Activated gamma-delta T cell (primary cell): Measurements from ENCODE around the gene SLC7A1.

Experiments
- DNase-seq: peaks from one replicate; lab custom pipeline; 2025; lab: John Stamatoyannopoulos, UW

The SLC7A1 gene

DNA sequence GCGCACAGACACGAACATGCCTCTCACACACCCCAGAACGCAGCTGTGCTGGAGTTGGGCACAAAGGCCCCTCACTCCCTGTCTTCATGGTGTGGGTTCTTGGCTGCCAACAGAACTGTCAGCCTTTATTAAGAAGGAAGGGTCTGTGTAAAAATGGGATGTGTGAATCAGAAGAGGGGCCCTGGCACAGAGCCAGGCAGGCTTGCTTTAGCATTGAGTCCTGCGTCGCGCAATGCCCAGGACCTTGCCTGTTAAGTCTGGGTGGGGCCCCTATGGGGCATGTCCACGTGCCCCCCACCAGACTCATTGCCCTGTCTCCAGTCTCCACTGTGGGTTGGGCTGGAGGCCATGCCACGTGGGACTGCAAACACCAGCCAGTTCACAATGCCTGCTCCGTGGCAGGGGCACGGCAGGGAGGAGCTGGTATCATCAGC, 84.8 kb downstream of the SLC7A1 start:
- DNase-seq: no peak

DNA sequence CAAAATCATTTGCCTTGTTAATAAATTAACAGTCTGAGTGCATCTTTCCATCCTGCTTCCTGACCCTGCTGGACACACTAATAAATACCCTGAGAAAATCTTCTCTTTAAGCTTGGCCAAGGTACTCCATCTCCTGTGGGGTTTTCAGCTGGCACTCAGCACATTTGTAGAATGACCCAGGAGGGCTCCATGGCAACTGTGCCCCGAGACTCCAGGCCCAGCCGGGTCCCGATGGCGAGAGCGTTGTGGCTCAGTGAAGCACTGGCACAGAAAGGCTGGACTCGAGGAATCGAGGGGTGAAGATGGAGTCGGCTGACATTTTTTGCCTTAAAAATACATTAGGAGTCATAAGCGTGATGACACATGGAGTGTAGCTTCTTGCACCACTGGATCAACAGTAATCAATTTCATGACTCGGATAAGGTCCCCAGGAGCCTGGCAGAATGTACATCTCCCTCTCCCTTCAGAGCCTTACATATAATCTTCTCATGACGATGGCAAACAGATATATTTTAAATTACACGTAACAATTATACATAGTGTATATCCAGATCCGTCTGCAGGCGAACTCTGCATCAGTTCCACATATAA, 85.4 kb downstream of the SLC7A1 start:
- DNase-seq: no peak

DNA sequence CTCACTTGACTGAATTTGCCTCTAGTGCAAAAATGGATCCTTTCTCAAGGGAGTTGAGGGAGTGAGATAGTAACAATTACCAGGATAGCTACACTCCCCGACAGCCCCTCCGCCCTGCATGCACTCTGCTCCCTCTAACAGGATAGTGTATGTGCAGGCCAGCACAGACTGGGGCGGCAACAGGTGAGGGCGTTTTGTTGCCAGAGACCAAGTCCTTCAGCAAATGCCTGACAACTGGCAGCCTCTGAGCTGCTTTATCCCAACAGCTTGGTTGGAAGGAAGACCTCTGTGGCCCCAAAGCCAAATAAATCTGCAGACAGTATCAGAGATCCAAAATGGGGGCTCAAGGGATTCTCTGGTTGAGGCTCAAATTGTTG, 86.6 kb downstream of the SLC7A1 start:
- DNase-seq: no peak

DNA sequence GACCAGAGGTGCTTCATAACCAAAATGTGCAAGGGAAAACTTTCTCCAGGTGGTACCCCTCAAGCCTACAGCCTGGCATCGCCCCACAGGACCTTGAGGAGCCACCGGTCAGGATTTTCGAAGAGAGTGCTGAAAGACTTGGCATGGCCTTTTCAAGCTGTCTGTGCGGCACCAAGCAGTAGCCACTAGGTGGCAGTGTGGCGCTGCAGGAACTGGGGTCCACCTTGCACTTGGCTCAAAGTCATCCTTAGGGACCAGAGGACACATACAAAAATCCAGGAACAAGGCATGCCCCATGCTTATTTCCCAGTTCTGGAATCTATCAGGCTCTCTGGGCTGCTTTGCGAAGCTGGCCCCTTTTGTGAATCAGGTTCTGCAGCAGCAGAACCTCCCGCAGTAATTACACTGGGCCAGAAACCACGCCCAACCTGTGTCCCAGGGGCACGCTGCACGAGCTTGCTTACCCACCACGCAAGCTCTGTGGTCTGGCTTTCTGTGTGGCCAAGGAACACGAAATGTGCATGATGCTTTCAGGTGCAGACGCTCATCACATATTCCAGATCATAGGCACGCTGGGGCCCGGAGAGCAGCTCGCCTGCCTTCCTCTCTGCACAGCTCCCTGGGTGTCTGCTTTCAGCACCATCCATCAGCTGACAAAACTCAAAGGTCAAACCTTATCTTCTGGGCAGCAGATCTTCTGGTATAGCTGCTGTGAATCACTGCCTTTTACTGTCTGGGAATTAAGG, 87.2 kb downstream of the SLC7A1 start:
- DNase-seq: no peak

DNA sequence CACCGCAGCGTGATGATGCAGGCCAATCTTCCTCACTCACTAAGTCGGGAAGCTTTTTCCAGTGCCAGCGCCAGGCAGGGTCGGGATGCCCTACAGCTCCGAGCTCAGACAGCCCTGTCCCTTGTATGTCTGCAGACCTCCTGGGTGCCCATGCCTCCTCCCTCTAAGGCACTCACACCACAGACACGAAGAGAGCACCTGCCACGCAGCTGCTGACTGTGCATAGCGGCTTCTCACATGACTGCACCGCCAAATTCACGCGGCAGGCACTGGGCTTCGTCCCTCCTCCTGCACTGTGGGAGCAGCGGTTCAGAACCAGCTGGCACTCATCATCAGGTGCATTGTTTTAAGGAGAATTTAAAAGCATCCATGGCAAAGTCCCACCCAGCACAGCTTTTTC, 88.1 kb downstream of the SLC7A1 start:
- DNase-seq: no peak

DNA sequence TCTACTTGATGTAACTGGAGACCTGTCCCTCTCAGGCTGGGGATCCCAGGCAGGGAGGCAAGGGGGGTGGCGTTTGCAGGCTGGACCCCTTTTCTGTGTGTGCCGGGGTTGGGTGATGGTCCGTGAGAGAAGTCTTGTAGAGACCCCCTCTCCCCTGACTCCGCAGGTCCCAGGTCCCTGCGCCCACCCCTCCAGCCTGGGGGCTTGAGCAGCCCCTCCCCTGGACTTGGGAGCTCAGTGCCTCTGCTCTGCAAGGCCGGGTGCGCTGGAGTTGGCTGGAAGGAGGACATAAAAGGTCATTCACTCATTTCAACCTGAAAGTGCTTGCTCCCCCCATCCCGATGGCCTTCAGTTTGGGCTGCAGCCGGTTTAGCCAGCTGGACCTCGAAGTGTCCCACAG, 89.5 kb downstream of the SLC7A1 start:
- no peak for DNase-seq

DNA sequence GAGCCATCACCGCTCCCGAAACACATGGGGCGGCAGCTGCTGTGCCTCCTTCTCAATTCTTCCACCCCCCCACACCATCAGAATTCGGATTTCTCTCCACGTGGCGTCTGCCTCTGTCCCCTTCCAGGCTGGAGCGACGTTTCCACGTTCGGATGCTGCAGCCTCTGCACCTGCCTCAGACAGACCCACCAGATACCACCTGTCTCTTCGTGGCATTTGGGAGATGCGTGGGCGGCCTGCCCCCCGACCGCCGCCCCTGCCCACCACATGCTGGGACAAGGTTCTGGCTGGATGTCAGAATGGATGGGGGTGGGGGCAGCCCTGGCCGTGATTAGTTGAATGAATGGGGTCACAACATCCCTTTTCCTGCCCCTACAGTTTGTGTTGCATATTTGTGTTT, 90.0 kb downstream of the SLC7A1 start:
- no peak for DNase-seq

DNA sequence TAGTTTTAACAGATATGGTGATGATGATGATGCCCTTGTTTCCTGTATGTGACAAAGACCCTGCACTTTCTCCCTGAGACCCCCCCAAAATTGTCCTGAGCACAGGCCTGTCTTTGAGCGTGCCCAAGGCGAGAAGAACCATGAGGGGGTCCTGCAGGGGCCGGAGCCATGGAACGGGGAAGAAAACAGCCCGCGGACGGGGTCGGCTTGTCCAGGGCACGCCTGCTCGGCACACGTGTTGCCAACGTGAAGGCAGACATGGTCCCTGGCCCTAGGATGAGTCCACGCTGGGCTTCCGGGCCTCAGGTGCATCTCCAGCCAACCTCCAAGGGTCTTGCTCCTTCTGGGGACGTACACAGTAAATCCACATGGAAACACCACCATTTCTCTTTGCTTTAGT, 90.8 kb downstream of the SLC7A1 start:
- no peak for DNase-seq

DNA sequence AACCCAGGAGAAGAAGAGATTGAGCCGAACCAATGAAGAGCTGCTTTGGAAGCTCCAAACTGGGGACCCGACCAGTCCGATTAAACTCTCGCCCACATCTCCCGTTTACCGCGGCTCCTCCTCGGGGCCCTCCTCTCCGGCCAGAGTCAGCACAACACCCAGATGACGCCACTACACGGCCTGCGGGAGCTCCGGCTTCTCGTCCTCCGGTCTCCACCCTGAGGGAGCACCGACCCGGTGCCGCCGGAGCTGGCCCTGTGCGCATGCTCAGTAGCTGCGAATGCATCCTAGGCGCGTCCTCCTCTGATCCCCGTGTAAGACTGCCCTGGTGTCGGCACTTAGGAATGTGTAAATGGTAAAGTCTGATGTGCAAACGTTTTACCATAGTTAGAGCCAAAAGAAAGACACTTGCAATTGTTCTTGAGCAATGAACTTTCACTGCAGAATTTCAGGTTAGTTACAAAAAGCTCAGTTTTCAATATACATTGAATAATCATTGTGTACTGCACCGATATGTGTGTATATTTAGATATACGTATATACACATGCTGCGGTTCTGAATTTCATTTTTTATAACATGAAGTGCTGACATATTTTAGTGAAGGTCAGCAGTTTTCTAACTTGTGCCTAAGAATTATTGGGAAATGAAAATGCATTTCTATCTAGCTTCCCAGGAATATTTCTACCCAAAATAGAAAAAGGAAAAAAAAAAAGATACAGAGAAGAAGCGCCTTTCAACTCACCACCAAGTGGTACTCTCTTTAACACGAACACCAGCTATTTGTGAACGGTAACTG, 92.2 kb downstream of the SLC7A1 start:
- DNase-seq: no peak

DNA sequence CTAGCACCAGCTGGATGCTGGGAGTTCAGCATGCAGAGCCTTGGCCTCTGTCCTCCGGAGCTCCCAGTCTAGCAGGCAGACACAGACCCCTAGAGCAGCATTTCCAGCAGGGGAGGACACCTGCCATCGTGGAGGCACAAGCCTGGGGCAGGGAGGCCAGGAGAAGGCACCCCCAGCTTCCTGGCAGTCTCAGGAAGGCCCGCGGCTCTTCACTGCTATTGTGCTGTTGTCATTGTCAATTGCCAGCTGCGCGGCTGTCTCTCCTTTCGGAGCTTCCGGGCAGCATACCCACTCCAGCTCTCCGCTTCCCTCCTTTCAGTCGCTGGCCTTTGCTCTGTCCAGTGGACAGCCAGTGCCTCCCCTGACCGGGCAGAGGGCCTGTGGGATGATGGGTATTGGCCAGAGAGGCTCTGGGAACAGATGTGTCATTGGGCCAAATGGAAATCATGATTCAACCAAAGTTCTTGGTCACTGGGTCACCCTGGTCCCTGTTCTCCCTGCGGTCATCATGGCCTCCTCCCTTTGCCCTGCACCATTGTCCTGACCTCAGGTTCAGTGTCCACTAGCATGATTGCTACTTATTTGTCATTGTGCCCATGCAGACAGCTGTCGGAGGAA, 93.0 kb downstream of the SLC7A1 start:
- no peak for DNase-seq

DNA sequence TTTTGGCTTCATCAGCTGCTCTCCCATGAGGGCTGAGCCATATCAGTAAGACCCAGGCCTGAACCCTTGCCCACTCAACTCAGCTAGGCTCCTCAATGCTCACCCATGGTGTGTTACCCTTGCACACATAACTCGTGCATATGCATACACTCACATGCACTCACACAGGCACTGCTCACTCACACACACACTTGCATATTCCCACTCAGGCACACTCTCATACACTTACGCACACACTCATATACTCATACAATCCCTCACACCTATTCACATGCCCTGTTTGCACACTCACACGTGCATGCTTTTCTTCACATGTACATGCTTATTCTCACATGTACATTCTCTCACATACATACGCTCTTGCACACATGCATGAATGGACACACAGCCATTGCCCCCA, 93.8 kb downstream of the SLC7A1 start:
- DNase-seq: no peak

DNA sequence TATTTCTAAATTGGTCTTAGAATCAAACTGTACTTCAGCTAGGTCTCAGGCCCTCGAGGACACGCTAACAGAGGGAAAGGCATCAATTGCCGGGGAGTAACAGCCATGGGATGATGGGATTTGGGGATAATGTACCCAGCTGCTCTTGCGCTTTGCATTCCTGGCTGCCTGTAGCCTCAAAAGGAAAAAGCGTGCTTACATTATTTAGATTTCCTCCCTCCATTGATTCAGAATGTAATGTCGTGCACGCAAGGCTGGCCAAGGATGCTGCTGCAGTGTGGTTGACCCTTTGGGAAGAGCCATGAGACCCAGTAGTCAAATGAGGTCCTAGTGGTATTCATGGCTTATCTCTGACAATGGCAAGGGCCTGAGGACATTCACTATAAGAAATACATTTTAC, 95.1 kb downstream of the SLC7A1 start:
- no peak for DNase-seq

DNA sequence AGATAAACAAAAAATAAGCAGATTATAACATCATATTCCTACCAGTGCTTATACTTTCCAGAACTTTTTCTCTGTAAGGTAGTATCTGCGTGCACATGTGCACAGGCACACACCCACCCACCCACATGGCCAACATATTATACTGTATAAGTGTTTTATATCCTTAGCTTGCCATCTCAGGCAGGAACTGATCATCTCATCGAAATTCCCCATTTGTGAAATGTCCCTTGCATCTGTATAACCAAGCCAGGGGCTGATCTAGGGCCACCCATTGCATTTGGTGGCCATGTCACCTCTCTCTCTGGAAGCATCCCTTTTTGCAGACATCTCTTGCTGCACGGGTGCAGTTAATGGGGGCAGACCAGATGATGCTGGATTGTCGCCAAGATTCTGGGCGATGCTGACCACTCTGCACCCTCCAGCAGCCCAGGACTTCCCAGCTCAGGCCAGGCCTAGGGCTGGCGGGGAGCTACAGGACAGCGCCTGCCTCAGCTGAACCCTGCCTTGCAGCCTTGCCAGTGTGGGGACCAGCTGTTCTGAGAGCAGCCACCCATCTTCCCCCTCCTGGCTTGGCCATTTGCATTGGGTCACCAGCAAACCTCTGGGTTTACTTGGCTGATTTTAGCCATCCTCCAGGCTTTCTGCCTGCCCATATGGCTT, 95.9 kb downstream of the SLC7A1 start:
- DNase-seq: no peak

DNA sequence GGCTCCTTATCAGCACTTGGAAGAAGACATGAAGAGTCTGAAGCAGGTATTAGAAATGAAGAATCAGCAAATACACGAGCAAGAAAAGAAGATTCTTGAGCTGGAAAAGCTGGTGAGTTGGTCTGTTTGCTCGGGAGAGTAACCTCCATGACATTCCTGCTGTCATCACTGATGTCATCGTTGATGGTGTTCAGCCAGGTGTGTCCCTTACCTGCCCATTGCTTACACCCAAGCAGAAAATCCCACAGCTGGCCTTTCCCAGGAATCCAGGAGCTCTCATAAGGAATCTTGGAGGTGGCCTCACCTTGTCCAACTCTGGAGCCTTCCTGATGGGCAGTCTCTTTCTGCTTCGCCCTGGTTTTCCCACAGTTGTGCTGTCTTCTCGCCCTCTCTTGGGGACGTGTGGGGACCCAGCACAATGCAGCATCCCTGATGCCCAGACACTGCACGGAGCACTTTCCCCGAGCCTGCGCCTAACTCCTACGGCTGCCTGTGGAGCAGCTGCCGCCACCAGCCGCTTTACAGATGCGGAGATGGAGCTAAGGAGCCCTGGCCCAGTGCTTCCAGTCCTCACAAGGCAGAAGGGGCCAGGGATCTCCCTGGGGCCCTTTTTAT, 97.0 kb downstream of the SLC7A1 start:
- no peak for DNase-seq

DNA sequence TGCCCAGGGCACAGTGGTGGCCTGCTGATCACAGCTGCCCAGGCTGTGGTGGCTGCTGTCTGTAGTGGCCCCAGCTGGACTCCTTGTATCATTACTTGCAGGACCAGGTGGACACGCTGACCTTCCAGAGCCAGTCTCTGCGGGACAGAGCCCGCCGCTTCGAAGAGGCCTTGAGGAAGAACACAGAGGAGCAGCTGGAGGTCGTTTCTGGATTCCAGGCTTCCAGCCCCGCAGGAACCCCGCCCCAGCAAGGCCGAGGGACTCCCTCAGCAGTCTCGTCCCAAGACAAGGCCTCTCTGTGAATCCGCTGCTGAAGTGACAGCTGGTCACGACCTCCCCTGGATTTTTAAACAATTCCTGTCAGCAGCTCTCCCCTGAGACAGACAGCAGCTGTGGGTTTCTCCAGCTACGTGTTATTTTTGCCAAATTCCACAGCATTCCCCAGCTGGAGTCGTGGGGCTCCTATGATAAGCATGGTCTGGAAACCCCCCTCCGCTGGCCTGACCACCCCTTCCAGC, 98.3 kb downstream of the SLC7A1 start:
- no peak for DNase-seq

DNA sequence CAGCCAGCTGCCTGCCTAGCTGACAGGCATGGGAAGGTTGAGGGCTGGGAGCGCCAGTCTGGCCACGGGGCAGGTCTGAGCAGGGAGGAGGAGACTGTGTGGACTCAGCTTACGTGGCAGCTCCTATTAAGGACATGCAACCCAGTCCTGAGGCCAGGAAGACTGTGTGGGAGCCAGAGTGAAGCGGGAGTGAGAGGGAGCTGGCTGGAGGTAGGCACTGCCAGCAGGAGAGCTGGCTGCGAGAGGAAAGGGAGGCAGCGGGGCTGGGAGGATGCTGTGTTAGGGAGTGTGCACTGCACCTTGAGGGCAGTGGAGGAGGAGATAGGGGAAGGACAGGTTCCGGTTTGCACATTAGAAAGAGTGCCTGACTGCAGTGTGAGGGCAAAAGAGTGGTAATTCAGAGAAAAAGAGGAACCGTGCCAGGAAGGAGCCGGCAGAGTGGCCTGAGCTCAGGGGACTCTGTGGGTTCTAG, 99.2 kb downstream of the SLC7A1 start:
- no peak for DNase-seq

DNA sequence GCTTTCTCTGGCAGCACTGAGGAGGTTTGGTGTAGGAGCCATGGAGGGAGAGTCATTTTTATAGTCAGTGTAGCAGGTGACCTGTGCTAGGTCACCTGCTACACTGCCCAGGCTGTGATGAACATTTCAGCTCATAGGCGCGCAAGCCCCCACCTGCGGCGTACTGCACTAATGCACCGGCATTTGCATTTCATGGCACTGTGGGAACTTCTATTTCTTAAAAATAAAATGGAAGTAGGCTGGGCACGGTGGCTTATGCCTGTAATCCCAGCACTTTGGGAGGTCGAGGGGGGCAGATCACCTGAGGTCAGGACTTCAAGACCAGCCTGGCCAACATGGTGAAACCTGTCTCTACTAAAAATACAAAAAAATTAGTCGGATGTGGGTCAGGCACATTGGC, 101.0 kb downstream of the SLC7A1 start:
- DNase-seq: no peak

DNA sequence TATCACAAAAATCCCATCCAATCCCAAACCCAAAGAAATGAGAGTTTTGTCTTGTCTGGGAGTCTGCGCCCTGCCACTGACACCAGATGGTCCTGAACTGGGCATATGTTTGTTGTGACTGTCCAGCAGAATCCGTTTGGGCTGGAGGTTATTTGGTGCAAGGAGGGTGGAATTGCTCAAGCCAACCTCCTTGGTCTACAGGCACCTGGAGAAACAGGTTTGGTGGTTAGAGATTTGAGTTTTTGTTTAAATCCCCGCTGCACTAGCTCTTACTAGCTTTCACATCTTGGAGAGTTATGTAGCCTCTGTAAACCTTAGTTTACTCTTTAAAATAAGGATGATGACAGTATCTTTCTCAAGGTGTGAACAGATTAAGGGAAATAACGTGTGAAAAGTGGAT, 101.7 kb downstream of the SLC7A1 start:
- no peak for DNase-seq

DNA sequence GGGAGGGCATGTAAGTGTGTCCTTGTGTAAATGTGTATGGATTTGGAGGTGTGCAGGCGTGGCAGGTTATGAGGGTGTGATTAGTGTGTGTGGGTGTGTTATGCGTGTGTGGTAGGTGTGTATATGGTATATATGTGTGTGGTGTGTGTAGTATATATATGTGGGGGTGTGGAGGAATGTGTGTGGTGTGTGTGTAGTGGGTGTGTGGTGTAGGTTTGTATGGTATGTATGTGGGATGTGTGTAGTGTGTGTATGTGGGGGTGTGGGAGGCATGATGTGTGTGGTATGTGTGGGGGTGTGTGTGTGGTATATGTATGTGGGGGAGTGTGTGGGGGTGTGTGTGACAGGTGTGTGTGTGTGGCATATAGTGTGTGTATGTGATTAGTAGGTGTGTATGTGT, 104.2 kb downstream of the SLC7A1 start:
- no peak for DNase-seq

DNA sequence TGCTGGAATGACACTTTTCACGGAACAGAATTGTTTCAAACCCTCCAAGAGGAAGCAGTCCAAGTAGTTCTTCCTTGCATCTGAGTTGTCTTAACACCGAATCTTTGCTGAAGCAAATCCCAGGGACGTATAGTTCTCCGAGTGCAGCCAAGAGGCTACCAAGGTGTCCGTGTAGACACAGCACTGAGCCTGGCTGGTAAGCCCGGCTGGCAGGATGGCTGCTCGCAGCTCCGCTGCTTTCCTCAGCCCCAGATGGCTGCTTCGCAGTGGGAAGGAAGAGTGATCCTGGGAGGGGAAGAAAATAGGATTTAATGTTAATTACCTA, 105.0 kb downstream of the SLC7A1 start:
- DNase-seq: no peak
